HepG2 (cell line): ENCODE results near the gene RRAD. TPM values are rescaled to one million over a fixed set of nuclear protein-coding genes. Genes with fewer than 3 reads are reported as not detected.

Experiments used
- GFI1 ChIP-seq: sonication (generic); formaldehyde crosslinking; IDR thresholded peaks from 2 replicates; pipeline ENCODE4 v1.5.0; 2020; ENCODE audit warnings: missing genetic modification reagents, mild to moderate bottlenecking, borderline replicate concordance
- ISL2 ChIP-seq: sonication (generic); formaldehyde crosslinking; IDR thresholded peaks from 2 replicates; pipeline ENCODE4 v1.5.0; 2020; ENCODE audit warnings: missing genetic modification reagents
- JDP2 ChIP-seq: sonication (generic); formaldehyde crosslinking; IDR thresholded peaks from 2 replicates; pipeline ENCODE4 v1.8.1; 2022; ENCODE audit warnings: missing genetic modification reagents, borderline replicate concordance
- PHF5A ChIP-seq: IDR thresholded peaks from one replicate; pipeline ENCODE4 v1.6.1; 2018; ENCODE audit warnings: low read depth, missing genetic modification reagents; ENCODE audit not compliant: unreplicated experiment
- SMAD1 ChIP-seq: sonication (generic); formaldehyde crosslinking; IDR thresholded peaks from 2 replicates; pipeline ENCODE4 v1.4.0; 2020; ENCODE audit warnings: missing genetic modification reagents, low read depth, mild to moderate bottlenecking, borderline replicate concordance
- ZC3H13 ChIP-seq: sonication (generic); formaldehyde crosslinking; IDR thresholded peaks from 2 replicates; pipeline ENCODE4 v1.8.1; 2023; ENCODE audit warnings: mild to moderate bottlenecking, missing genetic modification reagents, moderate library complexity
- ZNF639 ChIP-seq: conservative IDR thresholded peaks from 2 replicates; pipeline ENCODE4 v1.6.1; 2018; ENCODE audit warnings: missing genetic modification reagents
- ZNF660 ChIP-seq: sonication (generic); formaldehyde crosslinking; IDR thresholded peaks from 2 replicates; pipeline ENCODE4 v1.5.1; 2020; ENCODE audit warnings: mild to moderate bottlenecking, low read depth, missing genetic modification reagents, borderline replicate concordance
- polyA plus RNA-seq, 8 experiments: library from polyadenylated mRNA; depleted of rRNA in 3 of 8; stranded (reverse) in 7 of 8; unstranded in 1 of 8; fragments of >200 nt; fragmentation: Illumina TruSeq in 4 of 8; extraction: Trizol in 4 of 8; gene quantifications; 2 replicates each; pipeline versions ENCODE4 v1.2.1 to v1.2.3, GENCODE V29; 2011 to 2016; ENCODE audit warnings: low read depth in 4 of 8, missing spikeins in 1 of 8, mixed read lengths in 1 of 8; ENCODE audit not compliant: insufficient read depth in 1 of 8
- total RNA-seq, 5 experiments: library from RNA; depleted of rRNA; stranded (reverse); fragments of >200 nt; fragmentation: Illumina TruSeq; extraction: Trizol; gene quantifications; 2 replicates each; pipeline ENCODE4 v1.2.3, GENCODE V29; 2016; ENCODE audit warnings: low read depth in 1 of 5
- TF ChIP-seq, protein P1 (sequence below): sonication (generic); formaldehyde crosslinking; IDR thresholded peaks from 2 replicates; pipeline ENCODE4 v1.4.0; 2020; ENCODE audit warnings: mild to moderate bottlenecking, missing genetic modification reagents
- TF ChIP-seq, protein P2 (sequence below): sonication (generic); formaldehyde crosslinking; IDR thresholded peaks from 2 replicates; pipeline ENCODE4 v1.4.0; 2020; ENCODE audit warnings: missing genetic modification reagents

Gene RRAD
- total and polyA plus RNA-seq, 2 of the 13 experiments (the other 11 are each of a cell fraction or from before 2014, with no cell fraction given) = 0.80 to 1.1 TPM

DNA sequence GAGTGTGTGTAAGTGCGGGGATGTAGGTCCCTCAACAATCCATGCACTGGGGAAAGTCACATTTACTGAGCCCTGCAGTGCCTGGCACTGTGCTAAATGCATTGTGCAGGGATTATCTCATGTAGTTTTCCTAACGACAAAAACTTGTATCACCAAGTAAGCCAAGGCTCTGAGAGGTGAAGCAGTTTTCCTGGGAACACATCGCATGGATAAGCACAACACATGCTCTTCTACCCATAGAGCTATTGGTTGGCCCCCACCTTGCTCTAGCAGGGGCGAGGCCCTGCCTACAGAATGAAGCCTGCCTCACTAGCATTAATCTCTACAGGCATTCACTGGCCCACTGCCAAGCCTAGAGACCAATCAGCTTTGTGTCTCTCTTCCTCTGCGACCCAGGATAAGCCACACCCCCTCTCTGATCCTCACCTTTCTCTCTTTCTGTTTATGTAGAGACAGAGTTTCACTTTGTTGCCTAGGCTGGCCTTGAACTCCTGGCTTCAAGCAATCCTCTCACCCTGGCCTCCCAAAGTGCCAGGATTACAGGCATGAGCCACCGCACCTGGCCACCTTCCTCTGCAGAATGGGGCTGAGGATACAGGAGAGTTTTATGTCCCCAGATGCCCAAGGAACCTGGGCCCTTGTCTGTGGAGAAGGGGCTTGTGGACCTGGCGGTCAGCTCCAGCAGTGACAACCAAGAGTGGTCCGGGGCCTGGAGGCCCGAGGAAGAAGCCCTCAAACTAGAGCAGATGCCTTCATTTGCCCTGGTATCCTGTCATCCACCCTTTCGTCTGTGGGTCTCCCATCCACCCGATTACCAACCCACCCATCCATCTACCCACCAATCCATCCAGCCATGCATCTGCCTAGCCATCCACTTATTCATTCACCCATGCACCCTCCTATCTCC is 19.4 kb downstream of the RRAD start (continued):
- TF ChIP-seq PHF5A (CRISPR knock-in tag) (peak; percentile 91), ZNF660 (CRISPR knock-in tag) (no peak), ZNF639 (0 out of 2 replicates have a peak, but pooled peaks have one; percentile 77), ISL2 (CRISPR knock-in tag) (peak; percentile 78; the same call in 1 of the 2 replicates), ZC3H13 (CRISPR knock-in tag) (no peak), GFI1 (CRISPR knock-in tag) (no peak; the same call in 1 of the 2 replicates), JDP2 (CRISPR knock-in tag) (no peak), SMAD1 (CRISPR knock-in tag) (peak; percentile 68; the same call in 1 of the 2 replicates)
- TF ChIP-seq, protein P1, sequence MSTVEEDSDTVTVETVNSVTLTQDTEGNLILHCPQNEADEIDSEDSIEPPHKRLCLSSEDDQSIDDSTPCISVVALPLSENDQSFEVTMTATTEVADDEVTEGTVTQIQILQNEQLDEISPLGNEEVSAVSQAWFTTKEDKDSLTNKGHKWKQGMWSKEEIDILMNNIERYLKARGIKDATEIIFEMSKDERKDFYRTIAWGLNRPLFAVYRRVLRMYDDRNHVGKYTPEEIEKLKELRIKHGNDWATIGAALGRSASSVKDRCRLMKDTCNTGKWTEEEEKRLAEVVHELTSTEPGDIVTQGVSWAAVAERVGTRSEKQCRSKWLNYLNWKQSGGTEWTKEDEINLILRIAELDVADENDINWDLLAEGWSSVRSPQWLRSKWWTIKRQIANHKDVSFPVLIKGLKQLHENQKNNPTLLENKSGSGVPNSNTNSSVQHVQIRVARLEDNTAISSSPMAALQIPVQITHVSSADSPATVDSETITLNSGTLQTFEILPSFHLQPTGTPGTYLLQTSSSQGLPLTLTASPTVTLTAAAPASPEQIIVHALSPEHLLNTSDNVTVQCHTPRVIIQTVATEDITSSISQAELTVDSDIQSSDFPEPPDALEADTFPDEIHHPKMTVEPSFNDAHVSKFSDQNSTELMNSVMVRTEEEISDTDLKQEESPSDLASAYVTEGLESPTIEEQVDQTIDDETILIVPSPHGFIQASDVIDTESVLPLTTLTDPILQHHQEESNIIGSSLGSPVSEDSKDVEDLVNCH (CRISPR knock-in tag) = no peak
- TF ChIP-seq, protein P2, sequence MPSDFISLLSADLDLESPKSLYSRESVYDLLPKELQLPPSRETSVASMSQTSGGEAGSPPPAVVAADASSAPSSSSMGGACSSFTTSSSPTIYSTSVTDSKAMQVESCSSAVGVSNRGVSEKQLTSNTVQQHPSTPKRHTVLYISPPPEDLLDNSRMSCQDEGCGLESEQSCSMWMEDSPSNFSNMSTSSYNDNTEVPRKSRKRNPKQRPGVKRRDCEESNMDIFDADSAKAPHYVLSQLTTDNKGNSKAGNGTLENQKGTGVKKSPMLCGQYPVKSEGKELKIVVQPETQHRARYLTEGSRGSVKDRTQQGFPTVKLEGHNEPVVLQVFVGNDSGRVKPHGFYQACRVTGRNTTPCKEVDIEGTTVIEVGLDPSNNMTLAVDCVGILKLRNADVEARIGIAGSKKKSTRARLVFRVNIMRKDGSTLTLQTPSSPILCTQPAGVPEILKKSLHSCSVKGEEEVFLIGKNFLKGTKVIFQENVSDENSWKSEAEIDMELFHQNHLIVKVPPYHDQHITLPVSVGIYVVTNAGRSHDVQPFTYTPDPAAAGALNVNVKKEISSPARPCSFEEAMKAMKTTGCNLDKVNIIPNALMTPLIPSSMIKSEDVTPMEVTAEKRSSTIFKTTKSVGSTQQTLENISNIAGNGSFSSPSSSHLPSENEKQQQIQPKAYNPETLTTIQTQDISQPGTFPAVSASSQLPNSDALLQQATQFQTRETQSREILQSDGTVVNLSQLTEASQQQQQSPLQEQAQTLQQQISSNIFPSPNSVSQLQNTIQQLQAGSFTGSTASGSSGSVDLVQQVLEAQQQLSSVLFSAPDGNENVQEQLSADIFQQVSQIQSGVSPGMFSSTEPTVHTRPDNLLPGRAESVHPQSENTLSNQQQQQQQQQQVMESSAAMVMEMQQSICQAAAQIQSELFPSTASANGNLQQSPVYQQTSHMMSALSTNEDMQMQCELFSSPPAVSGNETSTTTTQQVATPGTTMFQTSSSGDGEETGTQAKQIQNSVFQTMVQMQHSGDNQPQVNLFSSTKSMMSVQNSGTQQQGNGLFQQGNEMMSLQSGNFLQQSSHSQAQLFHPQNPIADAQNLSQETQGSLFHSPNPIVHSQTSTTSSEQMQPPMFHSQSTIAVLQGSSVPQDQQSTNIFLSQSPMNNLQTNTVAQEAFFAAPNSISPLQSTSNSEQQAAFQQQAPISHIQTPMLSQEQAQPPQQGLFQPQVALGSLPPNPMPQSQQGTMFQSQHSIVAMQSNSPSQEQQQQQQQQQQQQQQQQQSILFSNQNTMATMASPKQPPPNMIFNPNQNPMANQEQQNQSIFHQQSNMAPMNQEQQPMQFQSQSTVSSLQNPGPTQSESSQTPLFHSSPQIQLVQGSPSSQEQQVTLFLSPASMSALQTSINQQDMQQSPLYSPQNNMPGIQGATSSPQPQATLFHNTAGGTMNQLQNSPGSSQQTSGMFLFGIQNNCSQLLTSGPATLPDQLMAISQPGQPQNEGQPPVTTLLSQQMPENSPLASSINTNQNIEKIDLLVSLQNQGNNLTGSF (CRISPR knock-in tag) = 0 out of 2 replicates have a peak, but pooled peaks have one; percentile 49
